K562 (cell line): ENCODE results near the gene TBX19. TPM values are rescaled to one million over a fixed set of nuclear protein-coding genes. Genes with fewer than 3 reads are reported as not detected.

Experiments used
- ATAC-seq: fragments of 200-7000 bp; cut with Tn5 transposase; 3 replicates; pipeline ENCODE4 v1.9.1; 2020; ENCODE audit warnings: moderate library complexity
- BruUV-seq: library from RNA; stranded (reverse); fragments of 400-500 nt; replicated peaks from 2 replicates; lab custom pipeline; 2021; lab: Mats Ljungman, UMichigan
- CTCF ChIA-PET: fragments of 300-600 bp; formaldehyde crosslinking; extraction: SDS; loops from one replicate; lab custom pipeline; 2021; ENCODE audit warnings: low intra/inter-chr PET ratio; lab: Yijun Ruan, JAX
- POLR2A ChIA-PET: fragments of 300-600, 350-650 bp; sonication (Branson Sonifier 250); formaldehyde crosslinking; extraction: SDS; loops from one replicate; lab custom pipeline; 2021; ENCODE audit warnings: antibody characterized with exemption, inconsistent platforms; lab: Yijun Ruan, JAX
- DNase-seq, 4 experiments: peaks; one replicate each; pipeline versions ENCODE4 v3.0.0 to v3.0.0-alpha.2; 2011 to 2018; ENCODE audit warnings: low spot score in 3 of 4, mixed read lengths in 3 of 4; ENCODE audit errors: extremely low read depth in 1 of 4
- FAIRE-seq: peaks from 2 replicates; lab custom pipeline; 2011; peaks lifted over from hg19 to GRCh38; lab: Jason Lieb, UNC
- H2AFZ ChIP-seq: 2 replicates; pipeline ENCODE4 v1.6.0; 2011; ENCODE audit warnings: low read depth, low read length, control low read depth, inconsistent platforms
- H3K27ac ChIP-seq: fragments of 200-600 bp; 3 replicates; pipeline ENCODE4 v1.8.0; 2011; ENCODE audit warnings: low read depth, mild to moderate bottlenecking, control low read depth, inconsistent platforms, low read length, moderate library complexity, mixed read lengths; ENCODE audit errors: extremely low read depth
- H3K27me3 ChIP-seq, 2 experiments: fragments of 300-600 bp in 1 of 2; 2 replicates in 1 of 2; 3 replicates in 1 of 2; pipeline versions ENCODE4 v1.6.0 to v1.8.0; 2011; ENCODE audit warnings: inconsistent platforms in 2 of 2, low read length in 2 of 2, mild to moderate bottlenecking in 1 of 2, mixed read lengths in 1 of 2, moderate library complexity in 1 of 2; ENCODE audit not compliant: control insufficient read depth in 2 of 2, insufficient read depth in 2 of 2
- H3K36me3 ChIP-seq: fragments of 300-600 bp; 3 replicates; pipeline ENCODE4 v1.8.0; 2011; ENCODE audit warnings: mild to moderate bottlenecking, low read length, inconsistent platforms; ENCODE audit not compliant: control insufficient read depth, insufficient read depth
- H3K4me1 ChIP-seq, 2 experiments: fragments of 200-600 bp in 1 of 2; replicated peaks in 1 of 2; 2 replicates in 1 of 2; 3 replicates in 1 of 2; pipeline versions ENCODE4 v1.5.1 to v1.8.0; 2011; ENCODE audit warnings: inconsistent platforms in 2 of 2, low read length in 2 of 2, mild to moderate bottlenecking in 1 of 2, mixed read lengths in 1 of 2, moderate library complexity in 1 of 2; ENCODE audit not compliant: control insufficient read depth in 2 of 2, insufficient read depth in 2 of 2
- H3K4me2 ChIP-seq: 2 replicates; pipeline ENCODE4 v1.6.1; 2011; ENCODE audit warnings: low read length, control low read depth, inconsistent platforms, mixed read lengths; ENCODE audit not compliant: insufficient read depth
- H3K4me3 ChIP-seq: fragments of 200-600 bp; sonication (generic), shearing (Covaris generic); 2 replicates; pipeline ENCODE4 v1.5.1; 2016; ENCODE audit warnings: control low read depth, inconsistent platforms
- H3K79me2 ChIP-seq: fragments of 200-600 bp; 3 replicates; pipeline ENCODE4 v1.8.0; 2011; ENCODE audit warnings: low read length, inconsistent platforms; ENCODE audit not compliant: control insufficient read depth, insufficient read depth
- H3K9ac ChIP-seq, 2 experiments: 2 replicates each; pipeline versions ENCODE4 v1.6.0 to v1.6.1; 2011; ENCODE audit warnings: low read depth in 2 of 2, low read length in 2 of 2, control low read depth in 1 of 2, inconsistent platforms in 1 of 2, mild to moderate bottlenecking in 1 of 2, mixed read lengths in 1 of 2; ENCODE audit not compliant: insufficient read depth in 1 of 2
- H3K9me1 ChIP-seq: one replicate; pipeline ENCODE4 v1.6.0; 2011; ENCODE audit warnings: inconsistent platforms, mild to moderate bottlenecking, low read length, moderate library complexity; ENCODE audit not compliant: control insufficient read depth, insufficient read depth
- H3K9me3 ChIP-seq: replicated peaks from 2 replicates; pipeline ENCODE4 v1.5.1; 2011; ENCODE audit warnings: low read depth, low read length, inconsistent platforms; ENCODE audit not compliant: control insufficient read depth, insufficient read depth
- H4K20me1 ChIP-seq: replicated peaks from 2 replicates; pipeline ENCODE4 v1.6.1; 2011; ENCODE audit warnings: low read length, inconsistent platforms, mixed read lengths; ENCODE audit not compliant: control insufficient read depth, insufficient read depth
- CCNT2 ChIP-seq: IDR thresholded peaks from 2 replicates; pipeline ENCODE4 v1.6.1; 2011; ENCODE audit warnings: borderline replicate concordance, low read depth, mild to moderate bottlenecking, moderate library complexity, mixed read lengths, low read length; ENCODE audit not compliant: insufficient read length; ENCODE audit errors: extremely low read depth
- CREB3 ChIP-seq: fragments of 450-650 bp; conservative IDR thresholded peaks from 2 replicates; pipeline ENCODE4 v1.6.1; 2016; ENCODE audit warnings: missing genetic modification characterization, low read depth, mild to moderate bottlenecking, missing compliant biosample characterization, moderate library complexity
- ESRRB ChIP-seq: fragments of 250-450 bp; sonication (Bioruptor Pico); IDR thresholded peaks from 2 replicates; pipeline ENCODE4 v1.5.0; 2020; ENCODE audit warnings: mild to moderate bottlenecking, moderate library complexity, borderline replicate concordance
- FOXK1 ChIP-seq: sonication (generic); formaldehyde crosslinking; IDR thresholded peaks from 2 replicates; pipeline ENCODE4 v1.8.0; 2022; ENCODE audit warnings: missing genetic modification reagents, mild to moderate bottlenecking, borderline replicate concordance
- FOXM1 ChIP-seq, 2 experiments: fragments of 450-650 bp in 1 of 2; sonication (generic) in 1 of 2; formaldehyde crosslinking in 1 of 2; IDR thresholded peaks; 2 replicates each; pipeline versions ENCODE4 v1.6.1 to v1.9.0; 2017 to 2022; ENCODE audit warnings: low read depth in 2 of 2, mild to moderate bottlenecking in 2 of 2, missing genetic modification reagents in 1 of 2, moderate library complexity in 1 of 2
- GTF2E2 ChIP-seq: fragments of 200-800 bp; sonication (Bioruptor generic); IDR thresholded peaks from 2 replicates; pipeline ENCODE4 v1.6.1; 2016; ENCODE audit warnings: missing genetic modification characterization, missing compliant biosample characterization
- HBP1 ChIP-seq: fragments of 450-650 bp; formaldehyde crosslinking; IDR thresholded peaks from 2 replicates; pipeline ENCODE4 v1.4.0; 2022; ENCODE audit warnings: missing genetic modification characterization
- JUNB ChIP-seq: fragments of 450-650 bp; formaldehyde crosslinking; conservative IDR thresholded peaks from 2 replicates; pipeline ENCODE4 v1.4.0; 2020; ENCODE audit warnings: mild to moderate bottlenecking
- MTF1 ChIP-seq: fragments of 250-450 bp; sonication (Bioruptor Pico); IDR thresholded peaks from 2 replicates; pipeline ENCODE4 v1.9.0; 2021; ENCODE audit warnings: moderate library complexity, mild to moderate bottlenecking, inconsistent platforms, borderline replicate concordance
- MYC ChIP-seq, 2 experiments: fragments of 250-450 bp in 1 of 2; sonication (Bioruptor Pico) in 1 of 2; IDR thresholded peaks; 2 replicates each; pipeline versions ENCODE4 v1.5.1 to v1.6.1; 2012 to 2021; ENCODE audit warnings: low read depth in 2 of 2, borderline replicate concordance in 1 of 2, improper control_type of control experiment in 1 of 2, low read length in 1 of 2, mild to moderate bottlenecking in 1 of 2, moderate library complexity in 1 of 2
- NR2C2 ChIP-seq, 2 experiments: fragments of 200-800 bp in 1 of 2; sonication (Bioruptor generic) in 1 of 2; sonication (generic) in 1 of 2; formaldehyde crosslinking in 1 of 2; IDR thresholded peaks; 2 replicates each; pipeline versions ENCODE4 v1.6.1 to v1.8.0; 2016 to 2022; ENCODE audit warnings: mild to moderate bottlenecking in 1 of 2, missing compliant biosample characterization in 1 of 2, missing genetic modification characterization in 1 of 2, missing genetic modification reagents in 1 of 2
- TARDBP ChIP-seq: fragments of 450-650 bp; IDR thresholded peaks from 2 replicates; pipeline ENCODE4 v1.6.1; 2016
- ZEB2 ChIP-seq: fragments of 450-650 bp; IDR thresholded peaks from 2 replicates; pipeline ENCODE4 v1.6.1; 2016
- ZFX ChIP-seq: sonication (generic); formaldehyde crosslinking; IDR thresholded peaks from 2 replicates; pipeline ENCODE4 v1.8.0; 2022; ENCODE audit warnings: mild to moderate bottlenecking, missing genetic modification reagents, moderate library complexity
- ZKSCAN8 ChIP-seq: fragments of 200-800 bp; sonication (Bioruptor generic); IDR thresholded peaks from 2 replicates; pipeline ENCODE4 v1.6.1; 2016; ENCODE audit warnings: missing genetic modification characterization, missing compliant biosample characterization
- ZNF589 ChIP-seq: fragments of 200-800 bp; sonication (Bioruptor generic); IDR thresholded peaks from 2 replicates; pipeline ENCODE4 v1.6.1; 2016; ENCODE audit warnings: low read depth, missing genetic modification characterization, missing compliant biosample characterization
- WGBS: fragments of 100-300 bp; shearing (Covaris generic); methylation state at CpG from one replicate; pipeline ENCODE4 v1.1.6; 2016; ENCODE audit warnings: low coverage, mixed read lengths; ENCODE audit not compliant: insufficient coverage; ENCODE audit errors: missing lambda C conversion rate; 5-methylcytosine and 5-hydroxymethylcytosine counted together
- in situ Hi-C: fragments of 300-500 bp; cut with MboI; formaldehyde crosslinking; loops from 4 replicates; pipeline ENCODE4 v1.15.0; 2018; ENCODE audit warnings: inconsistent platforms, mixed read lengths
- intact Hi-C: fragments of 100-400 bp; cut with micrococcal nuclease; formaldehyde crosslinking; loops from 2 replicates; pipeline ENCODE4 v1.14.2; 2022
- polyA plus RNA-seq, 8 experiments: library from polyadenylated mRNA; depleted of rRNA in 4 of 8; stranded (reverse) in 5 of 8; unstranded in 3 of 8; fragments of >200 nt; fragmentation: Nextera tagmentation in 2 of 8; fragmentation: Illumina TruSeq in 1 of 8; extraction: Ambion mirVana in 2 of 8; extraction: Trizol in 1 of 8; gene quantifications; 2 replicates each; pipeline versions ENCODE4 v1.2.1 to v1.2.3, GENCODE V29; 2011 to 2014; ENCODE audit warnings: inconsistent platforms in 1 of 8, missing spikeins in 1 of 8
- total RNA-seq, 7 experiments: library from RNA; depleted of rRNA in 6 of 7; stranded (reverse); fragments of >200 nt in 6 of 7; fragmentation: Illumina TruSeq in 2 of 7; extraction: Trizol in 2 of 7; gene quantifications; 2 replicates each; pipeline versions ENCODE4 v1.2.1 to v1.2.3, GENCODE V29; 2011 to 2021; ENCODE audit warnings: low replicate concordance in 1 of 7

TBX19 gene
- total and polyA plus RNA-seq, 9 of the 15 experiments (the other 6 are each of a cell fraction or from before 2014, with no cell fraction given) = 0.32 to 3.1 (median 0.95) TPM

GRCh38 chr1:168288311-168289052, 7.8 kb downstream of the TBX19 start (continued):
- TF ChIP-seq FOXM1 (IDR thresholded peaks at IDR 0.05; ENCODE audit: low read depth) (peak; percentile 91), FOXM1 (CRISPR knock-in tag; IDR thresholded peaks at IDR 0.05; ENCODE audit: low read depth) (no peak)

- Histone ChIP-seq H3K9ac (peak overlapping the region in 1 of 2 experiments; percentile 66; a peak in 1 of 4 replicates), H3K9me3 (no peaks in the 10 kb centered on the region), H3K4me1 (peaks cover 10 to 25% of the 10 kb centered on the region in 2 experiments), H3K79me2 (no peaks in the 10 kb centered on the region), H3K36me3 (no peaks in the 10 kb centered on the region), H3K9me1 (no peaks in the 10 kb centered on the region), H3K4me2 (no peak overlapping the region), H3K27ac (no peak overlapping the region), H3K27me3 (no peaks in the 10 kb centered on the region), H2AFZ (no peak overlapping the region), H4K20me1 (no peaks in the 10 kb centered on the region), H3K4me3 (no peak overlapping the region)
- 86% methylated on average over 15 of the region's 15 CpGs for WGBS
- no peak for ATAC-seq
- BruUV-seq = no TSS peak
- ChIA-PET CTCF (no interaction called here), POLR2A (interaction anchor here (0.6 to 1.2 kb wide), 4 partner anchors 11 to 56 kb away, joined by 3 to 4 read pairs (median 3); no protein-coding TSS in a partner anchor)
- in situ Hi-C loops (no loop called here), intact Hi-C loops (no loop called here)
- DNase-seq = no peak
- no peak for FAIRE-seq
- TF ChIP-seq HBP1 (CRISPR knock-in tag) (no peak), ZFX (CRISPR knock-in tag) (no peak), MTF1 (CRISPR knock-in tag) (no peak), MYC (IDR thresholded peaks at IDR 0.05; ENCODE audit: low read depth, low read length) (no peak), MYC (CRISPR knock-in tag; IDR thresholded peaks at IDR 0.05; ENCODE audit: borderline replicate concordance, low read depth) (no peak), ZKSCAN8 (no peak), CREB3 (tag) (no peak), TARDBP (no peak), ZEB2 (no peak), ZNF589 (no peak), CCNT2 (no peak), ESRRB (no peak), NR2C2 (CRISPR knock-in tag; IDR thresholded peaks at IDR 0.05) (no peak), NR2C2 (tag; IDR thresholded peaks at IDR 0.05) (no peak), GTF2E2 (tag) (no peak), FOXK1 (no peak), JUNB (CRISPR knock-in tag) (no peak)
Observed at GRCh38 chr1:168291222-168291837, 10.7 kb downstream of the TBX19 start.
